ENCODE results near the gene PLXDC2. TPM values are rescaled to one million over a fixed set of nuclear protein-coding genes. Genes with fewer than 3 reads are reported as not detected.
"Not testable (repeated sequence)": the region's sequence is repeated elsewhere in the genome, so short reads cannot be mapped to it uniquely, and the experiment has no call there.

The PLXDC2 gene
- total RNA-seq, 1 donor from 2014 or later = 0.16 TPM

DNA sequence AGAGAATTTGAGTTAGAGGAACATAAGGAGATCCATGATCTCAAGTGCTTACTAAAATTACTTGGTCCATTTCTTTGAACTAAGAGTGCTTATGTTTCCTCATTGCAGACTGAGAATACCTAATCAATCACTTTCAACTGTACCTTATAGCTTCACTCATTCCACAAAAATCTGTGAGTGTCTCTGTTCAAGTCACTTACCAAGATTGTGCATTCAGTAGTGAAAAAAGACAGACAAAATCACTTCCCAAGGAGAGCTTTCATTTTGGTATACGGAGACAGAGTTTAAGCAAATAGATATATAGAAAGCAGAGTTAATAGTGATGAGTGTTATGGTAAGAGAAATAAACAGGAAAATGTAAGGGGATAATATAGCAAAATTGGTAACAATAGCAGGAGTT lies 364.5 kb downstream of the PLXDC2 start:
- intact Hi-C loops (cut with micrococcal nuclease) = no loop called here
- Mint-ChIP-seq H3K27me3 (no peaks in the 10 kb centered on the region), H3K36me3 (ENCODE audit: low read depth) (no peaks in the 10 kb centered on the region)

DNA sequence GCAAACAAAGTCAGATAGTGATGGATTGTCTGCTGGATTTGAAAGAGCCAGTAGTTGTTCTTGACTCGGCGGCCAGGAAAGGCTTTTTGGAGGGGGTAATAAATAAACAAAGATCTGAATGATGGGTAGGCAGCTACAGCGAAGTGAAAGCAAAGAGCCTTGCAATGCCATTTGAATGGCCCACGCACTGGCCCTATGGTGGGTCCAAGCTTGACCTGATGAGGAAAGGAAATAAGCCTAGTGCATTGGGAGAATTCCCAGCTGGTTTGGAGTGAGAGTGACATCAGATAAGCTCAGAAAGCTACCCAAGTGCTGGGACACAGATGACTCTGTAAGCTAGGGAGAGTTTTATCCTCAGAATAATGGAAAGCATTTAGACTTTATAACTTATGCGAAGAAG lies 365.2 kb downstream of the PLXDC2 start:
- no peak for ATAC-seq (ENCODE audit: low read depth)
- Mint-ChIP-seq H3K27ac (no peak overlapping the region), H3K4me1 (no peaks in the 10 kb centered on the region), H3K9me3 (peaks cover under 1% of the 10 kb centered on the region), H3K36me3 (ENCODE audit: low read depth) (no peaks in the 10 kb centered on the region), H3K4me3 (no peak overlapping the region), H3K27me3 (no peaks in the 10 kb centered on the region)
- intact Hi-C loops (cut with micrococcal nuclease) = no loop called here
- no peak for DNase-seq
- ChIA-PET POLR2A (no interaction called here), CTCF (no interaction called here)
- TF ChIP-seq, protein P1, sequence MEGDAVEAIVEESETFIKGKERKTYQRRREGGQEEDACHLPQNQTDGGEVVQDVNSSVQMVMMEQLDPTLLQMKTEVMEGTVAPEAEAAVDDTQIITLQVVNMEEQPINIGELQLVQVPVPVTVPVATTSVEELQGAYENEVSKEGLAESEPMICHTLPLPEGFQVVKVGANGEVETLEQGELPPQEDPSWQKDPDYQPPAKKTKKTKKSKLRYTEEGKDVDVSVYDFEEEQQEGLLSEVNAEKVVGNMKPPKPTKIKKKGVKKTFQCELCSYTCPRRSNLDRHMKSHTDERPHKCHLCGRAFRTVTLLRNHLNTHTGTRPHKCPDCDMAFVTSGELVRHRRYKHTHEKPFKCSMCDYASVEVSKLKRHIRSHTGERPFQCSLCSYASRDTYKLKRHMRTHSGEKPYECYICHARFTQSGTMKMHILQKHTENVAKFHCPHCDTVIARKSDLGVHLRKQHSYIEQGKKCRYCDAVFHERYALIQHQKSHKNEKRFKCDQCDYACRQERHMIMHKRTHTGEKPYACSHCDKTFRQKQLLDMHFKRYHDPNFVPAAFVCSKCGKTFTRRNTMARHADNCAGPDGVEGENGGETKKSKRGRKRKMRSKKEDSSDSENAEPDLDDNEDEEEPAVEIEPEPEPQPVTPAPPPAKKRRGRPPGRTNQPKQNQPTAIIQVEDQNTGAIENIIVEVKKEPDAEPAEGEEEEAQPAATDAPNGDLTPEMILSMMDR (IDR thresholded peaks at IDR 0.05) = no peak

More for the DNA sequence above, 364.5 kb downstream of the PLXDC2 start:
- ATAC-seq (ENCODE audit: low read depth) (no peak), DNase-seq (no peak)
- ChIA-PET POLR2A (no interaction called here), CTCF (no interaction called here)
- TF ChIP-seq, protein P1 (IDR thresholded peaks at IDR 0.05) = no peak
- H3K9me3 Mint-ChIP-seq = no peaks in the 10 kb centered on the region
- no peaks in the 10 kb centered on the region for H3K4me1 Mint-ChIP-seq
- no peak overlapping the region for H3K27ac Mint-ChIP-seq
- H3K4me3 Mint-ChIP-seq = no peak overlapping the region

DNA sequence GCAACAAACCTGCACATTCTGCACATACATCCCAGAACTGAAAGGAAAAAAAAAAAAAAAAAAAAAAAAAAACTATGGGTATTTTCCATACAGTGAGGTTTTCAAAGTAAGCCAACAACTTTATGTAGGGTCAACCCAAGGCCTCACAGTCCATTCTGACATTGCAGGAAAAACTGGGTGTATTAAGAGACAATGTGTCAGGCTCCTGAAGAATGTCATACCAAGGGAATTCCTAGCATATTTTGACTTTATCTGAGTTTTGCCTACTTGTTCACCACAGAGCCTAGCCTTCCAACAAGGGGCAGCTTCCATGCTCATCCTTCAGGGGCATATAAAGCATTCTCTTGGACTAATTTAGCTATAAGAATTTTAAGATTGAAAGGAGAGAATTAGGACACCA lies 368.9 kb downstream of the PLXDC2 start:
- CTCF ChIA-PET = no interaction called here
- Mint-ChIP-seq H3K4me3 (no peak overlapping the region), H3K9me3 (peaks cover 5% of the 10 kb centered on the region), H3K4me1 (no peaks in the 10 kb centered on the region), H3K27ac (no peak overlapping the region), H3K36me3 (ENCODE audit: low read depth) (no peaks in the 10 kb centered on the region), H3K27me3 (no peaks in the 10 kb centered on the region)
- ATAC-seq (ENCODE audit: low read depth) (no peak), DNase-seq (no peak)
- POLR2A ChIA-PET = no interaction called here
- intact Hi-C loops (cut with micrococcal nuclease) = no loop called here
- TF ChIP-seq, protein P1 (IDR thresholded peaks at IDR 0.05) = no peak

DNA sequence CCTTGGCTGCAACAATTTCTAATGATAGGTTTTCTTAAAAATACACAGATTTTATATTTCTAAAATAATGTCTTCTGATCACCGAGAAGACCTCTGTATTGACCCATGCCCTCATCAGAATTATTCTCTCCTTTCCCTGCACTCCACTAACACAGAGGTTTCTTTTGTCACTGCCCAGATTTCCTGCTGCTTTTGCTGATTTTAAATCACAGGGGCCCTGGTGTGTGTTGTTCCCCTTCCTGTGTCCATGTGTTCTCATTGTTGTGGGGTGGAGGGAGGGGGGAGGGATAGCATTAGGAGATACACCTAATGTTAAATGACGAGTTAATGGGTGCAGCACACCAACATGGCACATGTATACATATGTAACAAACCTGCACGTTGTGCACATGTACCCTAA lies 375.2 kb downstream of the PLXDC2 start:
- H3K27me3 Mint-ChIP-seq; H3K4me3 Mint-ChIP-seq; H3K4me1 Mint-ChIP-seq; H3K27ac Mint-ChIP-seq; POLR2A ChIA-PET; ATAC-seq (ENCODE audit: low read depth); CTCF ChIA-PET; H3K9me3 Mint-ChIP-seq; intact Hi-C loops (cut with micrococcal nuclease); DNase-seq; H3K36me3 Mint-ChIP-seq (ENCODE audit: low read depth): not testable (repeated sequence)

DNA sequence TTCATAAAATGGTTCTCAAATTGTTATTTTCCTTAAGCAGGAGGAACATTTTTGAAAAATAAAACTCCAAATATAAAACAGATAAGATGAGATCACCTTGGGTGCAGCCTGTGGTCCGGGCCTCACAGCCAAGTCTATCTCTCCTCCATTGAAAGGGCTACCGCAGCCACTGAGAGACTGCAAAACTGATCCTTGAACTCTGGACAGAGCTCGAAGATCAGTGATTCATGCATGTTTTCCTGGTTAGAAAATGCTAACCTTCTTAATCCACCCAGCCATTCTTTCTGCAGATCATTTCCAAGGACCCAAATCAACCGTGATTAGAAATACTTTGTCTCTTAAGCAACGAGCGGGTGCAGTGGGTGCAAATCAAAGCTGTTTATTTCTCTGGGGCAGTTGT lies 378.8 kb downstream of the PLXDC2 start:
- Mint-ChIP-seq H3K4me1 (no peaks in the 10 kb centered on the region), H3K27me3 (no peaks in the 10 kb centered on the region), H3K27ac (no peak overlapping the region), H3K9me3 (no peaks in the 10 kb centered on the region), H3K4me3 (no peak overlapping the region), H3K36me3 (ENCODE audit: low read depth) (no peaks in the 10 kb centered on the region)
- intact Hi-C loops (cut with micrococcal nuclease) = no loop called here
- DNase-seq (no peak), ATAC-seq (ENCODE audit: low read depth) (no peak)
- TF ChIP-seq, protein P1 (IDR thresholded peaks at IDR 0.05) = no peak
- CTCF ChIA-PET = no interaction called here
- POLR2A ChIA-PET = no interaction called here

DNA sequence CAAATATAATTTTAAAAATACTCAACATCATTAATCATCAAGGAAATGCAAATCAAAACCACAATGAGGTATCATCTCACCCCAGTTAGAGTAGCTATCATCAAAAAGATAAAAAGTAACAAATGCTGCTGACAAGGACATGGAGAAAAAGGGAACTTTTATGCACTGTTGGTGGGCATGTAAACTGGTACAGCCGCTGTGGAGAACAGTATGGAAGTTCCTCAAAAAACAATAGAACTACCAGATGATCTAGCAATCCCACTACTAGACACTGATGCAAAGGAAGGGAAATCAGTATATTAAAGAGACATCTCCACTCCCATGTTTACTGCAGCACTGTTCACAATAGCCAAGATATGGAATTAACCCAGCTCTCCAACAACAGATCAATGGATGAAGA lies 384.5 kb downstream of the PLXDC2 start:
- no peak for ATAC-seq (ENCODE audit: low read depth)
- Mint-ChIP-seq H3K36me3 (ENCODE audit: low read depth) (no peaks in the 10 kb centered on the region), H3K27ac (no peak overlapping the region), H3K27me3 (no peaks in the 10 kb centered on the region), H3K4me1 (no peaks in the 10 kb centered on the region), H3K4me3 (no peak overlapping the region), H3K9me3 (no peaks in the 10 kb centered on the region)
- no peak for DNase-seq
- ChIA-PET POLR2A (no interaction called here), CTCF (no interaction called here)
- intact Hi-C loops (cut with micrococcal nuclease) = no loop called here
- TF ChIP-seq, protein P1 (IDR thresholded peaks at IDR 0.05) = no peak

All from activated B cell treated with CpG ODN at 0.5 μM for 24 hours (primary cell).